Neural cell (in vitro differentiated cells): ENCODE measurements around the gene PSMD4. TPM values are rescaled to one million over a fixed set of nuclear protein-coding genes. Genes with fewer than 3 reads are reported as not detected.
"Not testable (repeated sequence)": the region's sequence is repeated elsewhere in the genome, so short reads cannot be mapped to it uniquely, and the experiment has no call there.

Source experiments
- H2AFZ ChIP-seq: fragments of 200-600, 300-800 bp; sonication (generic), shearing (Covaris generic); 2 replicates; pipeline ENCODE4 v1.6.0; 2014; ENCODE audit warnings: low read depth, mild to moderate bottlenecking, antibody characterized with exemption, low read length, moderate library complexity
- H3F3A ChIP-seq: fragments of 200-600 bp; shearing (Covaris generic); 2 replicates; pipeline ENCODE4 v1.6.1; 2016; ENCODE audit warnings: mild to moderate bottlenecking, moderate library complexity, mixed read lengths, antibody characterized with exemption, low read length; ENCODE audit not compliant: insufficient read depth, poor library complexity, severe bottlenecking
- H3K27ac ChIP-seq: fragments of 200-600, 300-800 bp; sonication (generic), shearing (Covaris generic); 2 replicates; pipeline ENCODE4 v1.5.1; 2014; ENCODE audit warnings: mild to moderate bottlenecking, low read length, moderate library complexity
- H3K27me3 ChIP-seq: fragments of 300-800, 200-600 bp; sonication (generic), shearing (Covaris generic); 2 replicates; pipeline ENCODE4 v1.6.0; 2014; ENCODE audit warnings: mild to moderate bottlenecking, low read depth, low read length, moderate library complexity; ENCODE audit not compliant: insufficient read depth
- H3K36me3 ChIP-seq: fragments of 300-800, 200-600 bp; sonication (generic), shearing (Covaris generic); 2 replicates; pipeline ENCODE4 v1.5.1; 2014; ENCODE audit warnings: mild to moderate bottlenecking, antibody characterized with exemption, low read length, moderate library complexity; ENCODE audit not compliant: insufficient read depth
- H3K4me2 ChIP-seq: fragments of 300-800, 200-600 bp; sonication (generic), shearing (Covaris generic); 2 replicates; pipeline ENCODE4 v1.6.0; 2014; ENCODE audit warnings: mild to moderate bottlenecking, low read length
- H3K4me3 ChIP-seq: fragments of 300-800, 200-600 bp; sonication (generic), shearing (Covaris generic); 2 replicates; pipeline ENCODE4 v1.5.1; 2014; ENCODE audit warnings: mild to moderate bottlenecking, low read length, moderate library complexity
- H3K79me2 ChIP-seq: fragments of 200-600 bp; shearing (Covaris generic); replicated peaks from 2 replicates; pipeline ENCODE4 v1.6.0; 2014; ENCODE audit warnings: mild to moderate bottlenecking, low read length, moderate library complexity; ENCODE audit not compliant: insufficient read depth
- H3K9ac ChIP-seq: fragments of 300-800, 200-600 bp; sonication (generic), shearing (Covaris generic); 2 replicates; pipeline ENCODE4 v1.6.1; 2016; ENCODE audit warnings: mild to moderate bottlenecking, low read length, mixed read lengths
- H3K9me2 ChIP-seq: fragments of 200-600 bp; shearing (Covaris generic); 2 replicates; pipeline ENCODE4 v1.6.1; 2016; ENCODE audit warnings: mild to moderate bottlenecking, low read length, mixed read lengths; ENCODE audit not compliant: insufficient read depth
- H3K9me3 ChIP-seq: fragments of 200-600, 300-800 bp; sonication (generic), shearing (Covaris generic); 2 replicates; pipeline ENCODE4 v1.6.1; 2016; ENCODE audit warnings: mild to moderate bottlenecking, mixed run types, low read length, moderate library complexity, mixed read lengths
- H4K20me1 ChIP-seq: fragments of 200-600 bp; shearing (Covaris generic); 2 replicates; pipeline ENCODE4 v1.6.1; 2016; ENCODE audit warnings: mild to moderate bottlenecking, mixed run types; ENCODE audit not compliant: insufficient read depth
- CTCF ChIP-seq: fragments of 450-650 bp; IDR thresholded peaks from 2 replicates; pipeline ENCODE4 v1.5.1; 2014; ENCODE audit warnings: antibody characterized with exemption, mild to moderate bottlenecking, moderate library complexity; ENCODE audit not compliant: poor library complexity, severe bottlenecking
- EP300 ChIP-seq: fragments of 450-650 bp; conservative IDR thresholded peaks from 2 replicates; pipeline ENCODE4 v1.6.1; 2014; ENCODE audit warnings: antibody characterized with exemption, mild to moderate bottlenecking, moderate library complexity; ENCODE audit not compliant: poor library complexity, severe bottlenecking
- POLR2AphosphoS5 ChIP-seq: IDR thresholded peaks from 2 replicates; pipeline ENCODE4 v1.6.1; 2012
- RAD21 ChIP-seq: fragments of 450-650 bp; conservative IDR thresholded peaks from 2 replicates; pipeline ENCODE4 v1.6.1; 2014; ENCODE audit warnings: antibody characterized with exemption, mild to moderate bottlenecking, moderate library complexity
- REST ChIP-seq: IDR thresholded peaks from 2 replicates; pipeline ENCODE4 v1.6.1; 2012; ENCODE audit warnings: borderline replicate concordance
- TAF1 ChIP-seq: IDR thresholded peaks from 2 replicates; pipeline ENCODE4 v1.6.1; 2012; ENCODE audit warnings: low read depth
- polyA plus RNA-seq: library from polyadenylated mRNA; depleted of rRNA; stranded (reverse); fragments of >200 nt; gene quantifications from 2 replicates; pipeline ENCODE4 v1.2.3, GENCODE V29; 2014

PSMD4 gene
- polyA plus RNA-seq, 1 donor from 2014 or later: 341 TPM

GRCh38 chr1:151266821-151267220 lies 12.3 kb downstream of the PSMD4 start (continued):
- TF ChIP-seq TAF1: no peak
- no peak for TF ChIP-seq POLR2AphosphoS5

- no peaks in the 10 kb centered on the region for H3K36me3 ChIP-seq
- no peak overlapping the region for H3K4me2 ChIP-seq
- no peaks in the 10 kb centered on the region for H3K9me2 ChIP-seq
- no peak overlapping the region for H2AFZ ChIP-seq
- no peak for TF ChIP-seq POLR2AphosphoS5
- no peak for TF ChIP-seq EP300
- no peak for TF ChIP-seq REST
- no peak for TF ChIP-seq CTCF
- no peaks in the 10 kb centered on the region for H3F3A ChIP-seq
- H3K79me2 ChIP-seq: no peaks in the 10 kb centered on the region
- no peak overlapping the region for H3K4me3 ChIP-seq
- no peak overlapping the region for H3K27ac ChIP-seq
- no peaks in the 10 kb centered on the region for H4K20me1 ChIP-seq
- H3K27me3 ChIP-seq: no peaks in the 10 kb centered on the region
- no peaks in the 10 kb centered on the region for H3K9me3 ChIP-seq
- no peak overlapping the region for H3K9ac ChIP-seq
Measured at GRCh38 chr1:151267760-151268159, 13.2 kb downstream of the PSMD4 start.

GRCh38 chr1:151273924-151274466 lies 19.5 kb downstream of the PSMD4 start:
- H3K27ac ChIP-seq: no peak overlapping the region
- no peaks in the 10 kb centered on the region for H4K20me1 ChIP-seq
- TF ChIP-seq EP300 (no peak), RAD21 (no peak)
- no peaks in the 10 kb centered on the region for H3F3A ChIP-seq
- H3K4me3 ChIP-seq: no peak overlapping the region
- no peaks in the 10 kb centered on the region for H3K9me3 ChIP-seq
- no peaks in the 10 kb centered on the region for H3K79me2 ChIP-seq
- H2AFZ ChIP-seq: no peak overlapping the region
- no peaks in the 10 kb centered on the region for H3K9me2 ChIP-seq
- no peak overlapping the region for H3K9ac ChIP-seq
- no peaks in the 10 kb centered on the region for H3K27me3 ChIP-seq
- no peak overlapping the region for H3K4me2 ChIP-seq
- no peaks in the 10 kb centered on the region for H3K36me3 ChIP-seq

- not testable (repeated sequence) for H2AFZ ChIP-seq, H3K9me2 ChIP-seq, H3K4me3 ChIP-seq, H3K9ac ChIP-seq, H3F3A ChIP-seq, H3K36me3 ChIP-seq, H3K27ac ChIP-seq, H3K27me3 ChIP-seq, H3K9me3 ChIP-seq, H3K79me2 ChIP-seq, H4K20me1 ChIP-seq, H3K4me2 ChIP-seq
Measured at GRCh38 chr1:151275341-151275740, 20.8 kb downstream of the PSMD4 start.
